HCT116 (cell line): ENCODE measurements around the gene ADIPOR1. TPM values are rescaled to one million over a fixed set of nuclear protein-coding genes. Genes with fewer than 3 reads are reported as not detected.
A peak's percentile ranks its signal among the peaks of the same experiment; 100 is the strongest.

Source experiments
- ATAC-seq: fragments of 200-7000 bp; cut with Tn5 transposase; 2 replicates; pipeline ENCODE4 v1.9.1; 2020; ENCODE audit warnings: mild to moderate bottlenecking, moderate library complexity
- BruUV-seq: library from RNA; stranded (reverse); fragments of 400-500 nt; replicated peaks from 2 replicates; lab custom pipeline; 2021; lab: Mats Ljungman, UMichigan
- CTCF ChIA-PET: fragments of 300-600 bp; sonication (Branson Sonifier 250); formaldehyde crosslinking; loops from one replicate; lab custom pipeline; 2021; ENCODE audit warnings: antibody characterized with exemption; lab: Charles Lee
- POLR2A ChIA-PET: fragments of 300-600, 350-600 bp; sonication (Branson Sonifier 250); formaldehyde crosslinking; loops from one replicate; lab custom pipeline; 2021; ENCODE audit warnings: antibody characterized with exemption; lab: Charles Lee
- RAD21 ChIA-PET, 2 experiments: fragments of 300-600 bp; sonication (Branson Sonifier 250); formaldehyde crosslinking; loops; one replicate each; lab custom pipeline; 2023; ENCODE audit warnings: low total read pairs in 2 of 2; ENCODE audit not compliant: uncharacterized antibody in 2 of 2, unreplicated experiment in 2 of 2, low non-redundant PET in 1 of 2; lab: Charles Lee
- DNase-seq: peaks from one replicate; pipeline ENCODE4 v3.0.0-alpha.2; 2010; ENCODE audit warnings: low read depth, low spot score
- H2AFZ ChIP-seq: fragments of 200-600 bp; shearing (Covaris generic), sonication (generic); 2 replicates; pipeline ENCODE4 v1.6.1; 2017; ENCODE audit warnings: low read depth, mixed run types, mixed read lengths, antibody characterized with exemption, low read length; ENCODE audit not compliant: poor library complexity, severe bottlenecking
- H3K27ac ChIP-seq: 2 replicates; pipeline ENCODE4 v1.5.1; 2012; ENCODE audit warnings: low read depth, low read length
- H3K27me3 ChIP-seq: fragments of 200-600 bp; sonication (generic); 2 replicates; pipeline ENCODE4 v1.6.1; 2016; ENCODE audit warnings: mixed run types, low read length, mixed read lengths; ENCODE audit not compliant: insufficient read depth
- H3K36me3 ChIP-seq, 2 experiments: fragments of 200-500 bp in 1 of 2; fragments of 200-600 bp in 1 of 2; sonication (Bioruptor generic) in 1 of 2; sonication (generic) in 1 of 2; 2 replicates each; pipeline versions ENCODE4 v1.5.1 to v1.6.1; 2014 to 2016; ENCODE audit warnings: low read length in 2 of 2, inconsistent platforms in 1 of 2, mixed read lengths in 1 of 2, mixed run types in 1 of 2; ENCODE audit not compliant: insufficient read depth in 2 of 2, control insufficient read depth in 1 of 2
- H3K4me1 ChIP-seq, 2 experiments: fragments of 200-600 bp in 1 of 2; sonication (generic) in 1 of 2; 2 replicates each; pipeline versions ENCODE4 v1.5.1 to v1.6.1; 2012 to 2017; ENCODE audit warnings: low read length in 2 of 2, inconsistent platforms in 1 of 2, mild to moderate bottlenecking in 1 of 2, mixed read lengths in 1 of 2, mixed run types in 1 of 2, moderate library complexity in 1 of 2; ENCODE audit not compliant: insufficient read depth in 2 of 2, control insufficient read depth in 1 of 2
- H3K4me2 ChIP-seq: fragments of 200-600 bp; sonication (generic); 2 replicates; pipeline ENCODE4 v1.6.1; 2017; ENCODE audit warnings: mixed run types, low read length, mixed read lengths
- H3K4me3 ChIP-seq, 2 experiments: fragments of 200-600 bp in 1 of 2; sonication (generic) in 1 of 2; replicated peaks in 1 of 2; 2 replicates each; pipeline ENCODE4 v1.5.1; 2011 to 2016; ENCODE audit warnings: low read length in 2 of 2, control low read depth in 1 of 2, low read depth in 1 of 2, mild to moderate bottlenecking in 1 of 2, mixed read lengths in 1 of 2, mixed run types in 1 of 2
- H3K79me2 ChIP-seq: fragments of 200-600 bp; sonication (generic); 2 replicates; pipeline ENCODE4 v1.6.1; 2017; ENCODE audit warnings: mild to moderate bottlenecking, mixed run types, low read length, moderate library complexity, mixed read lengths; ENCODE audit not compliant: insufficient read depth
- H3K9ac ChIP-seq: fragments of 200-600 bp; sonication (generic); 2 replicates; pipeline ENCODE4 v1.6.1; 2016; ENCODE audit warnings: low read length, mixed read lengths
- H3K9me2 ChIP-seq: fragments of 200-600 bp; sonication (generic), shearing (Covaris generic); 2 replicates; pipeline ENCODE4 v1.6.1; 2017; ENCODE audit warnings: mixed run types, mild to moderate bottlenecking, moderate library complexity; ENCODE audit not compliant: insufficient read depth
- H3K9me3 ChIP-seq, 2 experiments: fragments of 200-500 bp in 1 of 2; fragments of 200-600 bp in 1 of 2; sonication (Bioruptor generic) in 1 of 2; sonication (generic) in 1 of 2; 2 replicates each; pipeline ENCODE4 v1.6.1; 2014 to 2017; ENCODE audit warnings: low read length in 2 of 2, mixed read lengths in 2 of 2, inconsistent platforms in 1 of 2, low read depth in 1 of 2, mild to moderate bottlenecking in 1 of 2, mixed run types in 1 of 2, moderate library complexity in 1 of 2; ENCODE audit not compliant: control insufficient read depth in 1 of 2, insufficient read depth in 1 of 2
- H4K20me1 ChIP-seq: fragments of 200-600 bp; sonication (generic), shearing (Covaris generic); 2 replicates; pipeline ENCODE4 v1.6.1; 2017; ENCODE audit warnings: mixed run types, mild to moderate bottlenecking, moderate library complexity; ENCODE audit not compliant: insufficient read depth
- ATF3 ChIP-seq: IDR thresholded peaks from 2 replicates; pipeline ENCODE4 v1.6.1; 2012
- CBX3 ChIP-seq: IDR thresholded peaks from 2 replicates; pipeline ENCODE4 v1.6.1; 2012; ENCODE audit warnings: low read depth
- CEBPB ChIP-seq: IDR thresholded peaks from 2 replicates; pipeline ENCODE4 v1.6.1; 2012; ENCODE audit warnings: low read depth
- EGR1 ChIP-seq: IDR thresholded peaks from 2 replicates; pipeline ENCODE4 v1.6.1; 2012; ENCODE audit warnings: low read depth
- EZH2 ChIP-seq: fragments of 200-600 bp; sonication (generic); IDR thresholded peaks from 2 replicates; pipeline ENCODE4 v1.6.1; 2017; ENCODE audit warnings: antibody characterized with exemption, mixed run types
- EZH2phosphoT487 ChIP-seq: fragments of 200-600 bp; IDR thresholded peaks from 2 replicates; pipeline ENCODE4 v1.6.1; 2018; ENCODE audit warnings: antibody characterized with exemption, borderline replicate concordance
- JUND ChIP-seq: IDR thresholded peaks from 2 replicates; pipeline ENCODE4 v1.6.1; 2012
- MAX ChIP-seq: IDR thresholded peaks from 2 replicates; pipeline ENCODE4 v1.6.1; 2012
- POLR2AphosphoS5 ChIP-seq: IDR thresholded peaks from 2 replicates; pipeline ENCODE4 v1.6.1; 2011; ENCODE audit warnings: mild to moderate bottlenecking, low read depth, low read length, moderate library complexity
- RAD21 ChIP-seq: IDR thresholded peaks from 2 replicates; pipeline ENCODE4 v1.6.1; 2012; ENCODE audit warnings: low read depth, mild to moderate bottlenecking
- SIN3A ChIP-seq: IDR thresholded peaks from 2 replicates; pipeline ENCODE4 v1.6.1; 2012; ENCODE audit warnings: low read depth
- SP1 ChIP-seq: IDR thresholded peaks from 2 replicates; pipeline ENCODE4 v1.6.1; 2012; ENCODE audit warnings: low read depth
- YY1 ChIP-seq: IDR thresholded peaks from 2 replicates; pipeline ENCODE4 v1.6.1; 2011; ENCODE audit warnings: low read length, low read depth, moderate library complexity, mild to moderate bottlenecking; ENCODE audit not compliant: insufficient replicate concordance; ENCODE audit errors: extremely low read depth
- ZBTB33 ChIP-seq: IDR thresholded peaks from 2 replicates; pipeline ENCODE4 v1.6.1; 2011; ENCODE audit warnings: mild to moderate bottlenecking, low read length, moderate library complexity; ENCODE audit not compliant: insufficient replicate concordance; ENCODE audit errors: extremely low read depth
- intact Hi-C: fragments of 100-400 bp; cut with micrococcal nuclease; formaldehyde crosslinking; loops from 2 replicates; pipeline ENCODE4 v1.10.0; 2022
- total RNA-seq: library from RNA; stranded (reverse); gene quantifications from one replicate; pipeline ENCODE4 v1.2.1, GENCODE V29; 2021; ENCODE audit not compliant: unreplicated experiment

ADIPOR1 gene
- total RNA-seq, 1 experiment from 2014 or later, result 89.8 TPM

- no peaks in the 10 kb centered on the region for H4K20me1 ChIP-seq
- TF ChIP-seq CBX3, result no peak
- TF ChIP-seq ZBTB33, result no peak
- TF ChIP-seq EGR1, result no peak
- no peak for TF ChIP-seq SIN3A
- no peak for TF ChIP-seq POLR2AphosphoS5
- TF ChIP-seq EZH2phosphoT487, result no peak
- TF ChIP-seq MAX, result no peak
- no peaks in the 10 kb centered on the region for H3K79me2 ChIP-seq
- H3K36me3 ChIP-seq, result no peaks in the 10 kb centered on the region
- ATAC-seq (no peak), DNase-seq (no peak)
- H3K9ac ChIP-seq, result no peak overlapping the region
- H3K9me2 ChIP-seq, result no peaks in the 10 kb centered on the region
- BruUV-seq, result no TSS peak
- H3K4me2 ChIP-seq, result peak overlapping the region; percentile 22; the same call in 1 of the 2 replicates
- ChIA-PET POLR2A (interaction anchor here (1.1 kb wide), 1 partner anchor 12 kb away, joined by 5 read pairs; the partner anchor contains the start of gene TMEM183A), CTCF (no interaction called here), RAD21 (no interaction called here)
- peaks cover 11% of the 10 kb centered on the region; the same call in 1 of the 2 replicates for H3K27me3 ChIP-seq
- H3K4me1 ChIP-seq, result peaks cover 3 to 11% of the 10 kb centered on the region in 2 experiments; a peak in 2 of 4 replicates
- H2AFZ ChIP-seq, result no peak overlapping the region
- intact Hi-C loops, result no loop called here
- H3K27ac ChIP-seq, result no peak overlapping the region
- no peaks in the 10 kb centered on the region for H3K9me3 ChIP-seq
- no peak overlapping the region for H3K4me3 ChIP-seq
Observed at GRCh38 chr1:202994756-202995155, 36.6 kb upstream of the ADIPOR1 start.

GRCh38 chr1:202991112-202991511, 33.0 kb upstream of the ADIPOR1 start:
- intact Hi-C loops, result no loop called here
- ATAC-seq, result no peak

More at GRCh38 chr1:202991112-202991511, 33.0 kb upstream of the ADIPOR1 start:
- no peak for TF ChIP-seq YY1
- no peak for TF ChIP-seq SP1
- no peak for TF ChIP-seq RAD21
- no peak for TF ChIP-seq CEBPB
- no peak for TF ChIP-seq EZH2
- TF ChIP-seq JUND, result no peak
- no peak for TF ChIP-seq ATF3
- no peak for TF ChIP-seq POLR2AphosphoS5
- TF ChIP-seq ZBTB33, result no peak
- no peak for TF ChIP-seq EGR1
- TF ChIP-seq CBX3, result no peak
- TF ChIP-seq EZH2phosphoT487, result no peak
- TF ChIP-seq MAX, result no peak
- TF ChIP-seq SIN3A, result no peak
- no peak overlapping the region for H3K27ac ChIP-seq
- H3K27me3 ChIP-seq, result 0 out of 2 replicates have a peak, but pooled peaks cover 3% of the 10 kb centered on the region
- DNase-seq, result no peak
- H2AFZ ChIP-seq, result no peak overlapping the region
- POLR2A ChIA-PET, result no interaction called here
- no peaks in the 10 kb centered on the region for H3K36me3 ChIP-seq
- H3K4me1 ChIP-seq, result peaks cover 3 to 7% of the 10 kb centered on the region in 2 experiments; a peak in 2 of 4 replicates
- no peak overlapping the region for H3K4me3 ChIP-seq
- CTCF ChIA-PET, result no interaction called here
- H4K20me1 ChIP-seq, result no peaks in the 10 kb centered on the region
- no TSS peak for BruUV-seq
- H3K79me2 ChIP-seq, result no peaks in the 10 kb centered on the region
- no peak overlapping the region for H3K9ac ChIP-seq
- no peaks in the 10 kb centered on the region for H3K9me3 ChIP-seq
- RAD21 ChIA-PET, result no interaction called here
- H3K9me2 ChIP-seq, result no peaks in the 10 kb centered on the region
- H3K4me2 ChIP-seq, result no peak overlapping the region
